Peyer's patch (tissue), 4 donors: Measurements from ENCODE around the gene ZNF630. TPM values are rescaled to one million over a fixed set of nuclear protein-coding genes. Genes with fewer than 3 reads are reported as not detected.
"Not testable (repeated sequence)": the region's sequence is repeated elsewhere in the genome, so short reads cannot be mapped to it uniquely, and the experiment has no call there.

ENCODE experiments used
- DNase-seq, 3 donors: peaks; one replicate each; pipeline ENCODE4 v3.0.0-alpha.2; 2017 to 2019
- H3K27ac ChIP-seq, 4 donors: fragments of 200-600 bp; sonication (generic); one replicate each; pipeline ENCODE4 v1.5.1; 2016 to 2019
- H3K27me3 ChIP-seq, 2 donors: fragments of 200-600 bp; sonication (generic); one replicate each; pipeline ENCODE4 v1.5.1; 2019
- H3K36me3 ChIP-seq, 3 donors: fragments of 200-600 bp; sonication (generic); one replicate each; pipeline ENCODE4 v1.5.1; 2016 to 2019
- H3K4me1 ChIP-seq, 4 donors: fragments of 200-600 bp; sonication (generic); one replicate each; pipeline ENCODE4 v1.5.1; 2016 to 2019
- H3K4me3 ChIP-seq, 4 donors: fragments of 200-600 bp; sonication (generic); 1 replicate in 3 of 4; 2 replicates in 1 of 4; pipeline ENCODE4 v1.5.1; 2016 to 2019; ENCODE audit warnings: mild to moderate bottlenecking in 1 of 4
- H3K9me3 ChIP-seq, 4 donors: fragments of 200-600 bp; sonication (generic); one replicate each; pipeline ENCODE4 v1.5.1; 2016 to 2019; ENCODE audit warnings: mild to moderate bottlenecking in 1 of 4
- POLR2A ChIP-seq, 2 donors: fragments of 450-650 bp; IDR thresholded peaks; one replicate each; pipeline ENCODE4 v1.5.1; 2017; ENCODE audit warnings: antibody characterized with exemption in 2 of 2, mild to moderate bottlenecking in 2 of 2, moderate library complexity in 2 of 2
- total RNA-seq, 4 donors: library from RNA; depleted of rRNA; stranded (reverse); fragments of >200 nt; gene quantifications; one replicate each; pipeline ENCODE4 v1.1.0, GENCODE V29; 2016
- TF ChIP-seq, protein P1 (sequence below), 6 experiments: fragments of 450-650 bp in 4 of 6; fragments of 200-600 bp in 2 of 6; sonication (generic) in 1 of 6; IDR thresholded peaks; one replicate each; pipeline ENCODE4 v1.5.1; 2017 to 2019; ENCODE audit warnings: antibody characterized with exemption in 6 of 6, mild to moderate bottlenecking in 3 of 6, moderate library complexity in 1 of 6

Gene ZNF630
- total RNA-seq, 4 donors from 2014 or later: 2.3 to 20.6 (median 7.1) TPM

DNA sequence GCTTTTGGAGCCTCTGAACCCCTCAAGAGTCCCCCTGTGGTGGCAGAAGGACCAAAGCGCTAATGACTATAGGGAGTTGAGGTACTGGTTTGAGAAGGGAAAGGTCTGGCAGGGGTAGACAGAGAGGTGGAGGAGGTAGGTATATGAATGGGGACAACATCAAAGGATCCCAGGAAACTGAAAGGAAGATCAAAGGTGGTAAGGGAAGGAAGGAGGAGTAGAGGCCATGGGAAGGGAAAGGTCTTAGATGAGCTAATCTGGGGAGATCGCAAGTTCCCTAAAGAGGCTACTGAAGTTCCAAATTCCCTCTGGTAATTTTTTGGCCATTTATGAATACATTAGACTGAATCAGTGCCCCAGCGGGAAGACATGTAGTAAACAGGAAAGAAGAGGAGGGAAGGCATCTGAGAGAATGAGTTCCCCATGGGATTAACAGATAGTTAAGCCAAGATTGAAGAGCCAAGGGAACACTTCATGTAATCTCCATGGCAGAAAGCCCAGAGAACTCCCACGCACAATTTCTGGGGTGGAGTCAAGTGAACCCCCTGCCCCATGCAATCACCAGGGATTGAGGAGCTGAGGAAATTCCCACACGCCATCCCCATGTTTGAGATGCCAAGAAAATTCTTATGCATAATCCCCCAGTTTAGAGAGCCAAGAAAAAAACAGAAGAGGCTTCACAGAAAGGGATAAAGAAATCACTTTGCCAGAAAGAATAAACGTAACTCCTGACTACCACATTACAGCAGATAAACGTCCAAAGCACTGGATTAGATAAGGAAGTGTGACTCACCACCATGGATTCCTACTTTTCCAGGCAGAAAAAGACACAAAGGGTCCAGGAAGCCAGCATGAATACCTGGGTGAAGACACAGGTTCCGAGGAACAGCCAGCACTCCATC, 25.8 kb downstream of the ZNF630 start:
- no peaks in the 10 kb centered on the region for H3K4me1 ChIP-seq
- no peak overlapping the region for H3K27ac ChIP-seq
- TF ChIP-seq, protein P1, sequence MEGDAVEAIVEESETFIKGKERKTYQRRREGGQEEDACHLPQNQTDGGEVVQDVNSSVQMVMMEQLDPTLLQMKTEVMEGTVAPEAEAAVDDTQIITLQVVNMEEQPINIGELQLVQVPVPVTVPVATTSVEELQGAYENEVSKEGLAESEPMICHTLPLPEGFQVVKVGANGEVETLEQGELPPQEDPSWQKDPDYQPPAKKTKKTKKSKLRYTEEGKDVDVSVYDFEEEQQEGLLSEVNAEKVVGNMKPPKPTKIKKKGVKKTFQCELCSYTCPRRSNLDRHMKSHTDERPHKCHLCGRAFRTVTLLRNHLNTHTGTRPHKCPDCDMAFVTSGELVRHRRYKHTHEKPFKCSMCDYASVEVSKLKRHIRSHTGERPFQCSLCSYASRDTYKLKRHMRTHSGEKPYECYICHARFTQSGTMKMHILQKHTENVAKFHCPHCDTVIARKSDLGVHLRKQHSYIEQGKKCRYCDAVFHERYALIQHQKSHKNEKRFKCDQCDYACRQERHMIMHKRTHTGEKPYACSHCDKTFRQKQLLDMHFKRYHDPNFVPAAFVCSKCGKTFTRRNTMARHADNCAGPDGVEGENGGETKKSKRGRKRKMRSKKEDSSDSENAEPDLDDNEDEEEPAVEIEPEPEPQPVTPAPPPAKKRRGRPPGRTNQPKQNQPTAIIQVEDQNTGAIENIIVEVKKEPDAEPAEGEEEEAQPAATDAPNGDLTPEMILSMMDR (IDR thresholded peaks at IDR 0.05): no peak
- no peak for TF ChIP-seq POLR2A (IDR thresholded peaks at IDR 0.05)
- H3K27me3 ChIP-seq: no peaks in the 10 kb centered on the region
- no peaks in the 10 kb centered on the region for H3K9me3 ChIP-seq
- H3K36me3 ChIP-seq: no peaks in the 10 kb centered on the region
- H3K4me3 ChIP-seq: no peak overlapping the region
- no peak for DNase-seq

DNA sequence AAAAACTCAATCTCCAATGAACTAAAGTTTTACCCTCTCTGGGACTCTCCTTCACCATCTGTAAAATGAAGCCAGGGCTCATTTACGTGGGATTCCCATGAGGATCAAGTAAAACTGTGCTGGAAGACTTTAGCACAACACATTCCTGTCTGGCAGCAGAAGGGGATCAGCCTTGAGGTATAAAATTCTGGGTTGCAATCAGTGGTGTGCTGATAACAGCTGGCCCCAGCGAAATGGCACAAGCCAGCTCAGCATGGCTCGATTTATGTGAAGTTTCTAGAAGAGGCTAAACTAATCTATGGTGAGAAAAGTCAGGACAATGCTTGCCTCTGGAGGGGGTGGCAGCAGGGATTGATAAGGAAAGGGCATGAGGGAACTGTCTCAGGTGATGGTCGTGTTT, 28.4 kb downstream of the ZNF630 start:
- no peaks in the 10 kb centered on the region for H3K9me3 ChIP-seq
- no peaks in the 10 kb centered on the region for H3K36me3 ChIP-seq
- no peak for DNase-seq
- H3K4me1 ChIP-seq: no peaks in the 10 kb centered on the region
- TF ChIP-seq, protein P1 (IDR thresholded peaks at IDR 0.05): no peak
- TF ChIP-seq POLR2A (IDR thresholded peaks at IDR 0.05): no peak
- no peak overlapping the region for H3K4me3 ChIP-seq
- no peak overlapping the region for H3K27ac ChIP-seq
- no peaks in the 10 kb centered on the region for H3K27me3 ChIP-seq

DNA sequence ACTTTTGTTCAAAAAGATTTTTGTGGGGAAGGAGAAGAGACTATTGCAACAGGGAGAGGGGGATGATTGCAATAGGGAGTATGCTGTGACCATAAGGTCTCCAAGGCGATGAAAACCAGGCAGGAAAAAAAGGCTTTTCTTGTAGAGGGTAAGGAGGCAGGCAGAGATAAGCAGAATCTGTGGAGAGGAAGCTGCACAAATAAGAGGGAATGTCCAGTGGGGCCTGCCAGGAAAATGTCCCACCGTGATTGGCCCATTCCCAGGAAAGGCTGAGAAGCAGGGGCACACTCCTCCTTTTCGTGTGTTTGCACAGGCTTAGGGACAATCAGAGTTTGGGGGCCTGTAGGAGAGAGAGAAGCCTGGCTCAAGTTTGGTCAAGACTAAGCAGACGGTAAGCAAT, 35.5 kb downstream of the ZNF630 start:
- no peaks in the 10 kb centered on the region for H3K4me1 ChIP-seq
- H3K36me3 ChIP-seq: no peaks in the 10 kb centered on the region
- TF ChIP-seq, protein P1 (IDR thresholded peaks at IDR 0.05): no peak
- no peak for TF ChIP-seq POLR2A (IDR thresholded peaks at IDR 0.05)
- no peak for DNase-seq
- no peaks in the 10 kb centered on the region for H3K9me3 ChIP-seq
- no peak overlapping the region for H3K4me3 ChIP-seq
- H3K27me3 ChIP-seq: no peaks in the 10 kb centered on the region
- H3K27ac ChIP-seq: no peak overlapping the region

DNA sequence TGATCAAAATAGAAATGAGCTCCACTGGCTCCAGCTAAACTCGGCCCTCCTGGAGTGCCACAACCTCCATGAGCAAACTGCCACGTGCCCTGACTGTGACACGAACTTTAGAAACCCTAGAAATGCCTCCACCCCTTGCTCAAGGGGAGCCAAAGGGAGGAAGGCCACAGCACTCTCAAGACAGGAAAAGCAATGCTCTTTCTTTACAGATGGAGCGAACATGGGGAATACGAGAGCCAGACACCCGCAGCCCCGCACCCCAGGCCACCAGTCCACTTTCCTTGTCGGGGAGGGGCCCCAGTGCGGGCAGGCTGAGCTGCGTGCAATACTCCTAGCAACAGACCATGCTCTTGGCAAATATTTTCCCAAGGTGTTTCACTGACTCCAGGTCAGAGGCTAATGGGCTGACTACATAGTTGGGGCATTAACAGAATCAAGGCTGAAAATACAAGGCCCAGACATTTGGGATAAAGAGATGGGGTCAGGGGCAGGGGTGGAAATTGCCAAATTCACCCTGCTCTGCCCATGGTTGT, 40.7 kb downstream of the ZNF630 start:
- H3K9me3 ChIP-seq, H3K4me3 ChIP-seq, DNase-seq: not testable (repeated sequence)

DNA sequence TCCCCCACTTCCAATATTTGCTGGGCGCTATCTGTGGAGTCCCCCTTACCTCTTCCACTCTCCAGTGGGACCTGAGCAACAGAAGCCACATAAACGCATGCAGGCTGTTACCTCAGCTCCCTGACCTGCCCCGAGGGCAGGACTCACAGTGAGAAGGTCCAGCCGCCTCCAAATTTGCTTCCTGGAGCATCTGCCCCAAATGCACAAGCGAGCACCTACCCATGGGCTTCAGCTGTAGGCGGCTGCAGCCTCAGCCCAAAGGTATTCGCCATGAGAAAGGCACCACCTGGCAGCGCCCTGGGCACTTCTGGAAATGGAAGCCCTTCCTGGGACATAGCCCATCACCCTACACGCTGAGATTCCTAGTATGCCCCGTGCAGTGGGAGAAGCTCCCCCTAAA, 41.2 kb downstream of the ZNF630 start:
- TF ChIP-seq, protein P1 (IDR thresholded peaks at IDR 0.05): no peak
- TF ChIP-seq POLR2A (IDR thresholded peaks at IDR 0.05): no peak
- Histone ChIP-seq H3K4me1 (no peaks in the 10 kb centered on the region), H3K27ac (no peak overlapping the region), H3K27me3 (no peaks in the 10 kb centered on the region), H3K36me3 (no peaks in the 10 kb centered on the region), H3K4me3 (no peak overlapping the region), H3K9me3 (no peaks in the 10 kb centered on the region)
- peak in 1 of 3 donors; percentile 13 for DNase-seq

More for the DNA sequence above, 40.7 kb downstream of the ZNF630 start:
- not testable (repeated sequence) for H3K27ac ChIP-seq, H3K27me3 ChIP-seq, H3K4me1 ChIP-seq, H3K36me3 ChIP-seq

DNA sequence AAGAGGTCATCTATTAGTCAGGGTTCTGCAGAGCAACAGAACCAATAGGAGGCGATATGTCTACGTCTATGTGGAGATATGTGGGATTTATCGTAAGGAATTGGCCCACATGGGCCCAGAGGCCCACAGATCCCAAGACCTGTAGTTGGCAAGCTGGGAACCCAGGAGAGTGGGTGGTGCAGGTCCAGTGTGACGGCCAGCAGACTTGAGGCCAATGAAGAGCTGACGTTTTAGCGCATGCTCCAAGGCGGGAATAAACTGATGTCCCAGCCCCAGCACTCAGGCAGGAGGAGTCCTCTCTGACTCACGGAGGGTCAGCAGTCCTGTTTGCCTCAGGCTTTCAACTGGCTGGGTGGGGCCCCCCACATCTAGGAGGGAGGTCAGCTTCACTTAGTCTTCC, 43.3 kb downstream of the ZNF630 start:
- H3K27me3 ChIP-seq: no peaks in the 10 kb centered on the region
- H3K4me1 ChIP-seq: no peaks in the 10 kb centered on the region
- H3K9me3 ChIP-seq: no peaks in the 10 kb centered on the region
- no peak overlapping the region for H3K27ac ChIP-seq
- TF ChIP-seq POLR2A (IDR thresholded peaks at IDR 0.05): no peak
- H3K4me3 ChIP-seq: no peak overlapping the region
- peak in 1 of 3 donors; percentile 14 for DNase-seq
- H3K36me3 ChIP-seq: no peaks in the 10 kb centered on the region

DNA sequence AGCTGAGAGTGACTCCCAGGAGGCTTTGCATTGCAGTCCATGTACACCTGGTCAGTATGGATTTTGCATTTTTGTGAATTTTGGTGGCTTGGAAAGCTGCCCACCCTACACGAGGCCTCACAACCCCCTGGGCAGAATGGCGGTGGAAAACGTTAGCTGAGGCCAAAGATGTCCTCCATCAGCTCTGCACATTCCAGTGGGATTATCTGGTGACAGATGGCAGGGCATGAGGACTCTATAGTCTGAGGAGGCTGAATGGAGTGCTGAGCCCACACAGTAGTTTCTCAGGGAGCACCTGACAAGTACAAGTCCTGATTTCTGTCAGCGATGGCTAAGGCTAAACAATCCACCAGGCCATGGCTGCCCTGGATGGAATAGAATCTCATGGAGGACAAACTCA, 43.9 kb downstream of the ZNF630 start:
- H3K4me3 ChIP-seq, H3K4me1 ChIP-seq, H3K27me3 ChIP-seq, H3K27ac ChIP-seq, H3K36me3 ChIP-seq, H3K9me3 ChIP-seq: not testable (repeated sequence)
- DNase-seq: peak in 1 of 3 donors; percentile 5
